ENCODE data around the gene RBM33. TPM values are rescaled to one million over a fixed set of nuclear protein-coding genes. Genes with fewer than 3 reads are reported as not detected.

RBM33 gene
- total RNA-seq, 2 experiments from 2014 or later = 75.6 to 102 TPM

GRCh38 chr7:155637155-155637554 lies 7.3 kb upstream of the RBM33 start:
- H3K9me3 Mint-ChIP-seq (ENCODE audit: low read depth) = peaks cover 20% of the 10 kb centered on the region
- no peak overlapping the region for H3K27ac Mint-ChIP-seq
- DNase-seq (no peak), ATAC-seq (no peak)
- no peaks in the 10 kb centered on the region for H3K4me1 Mint-ChIP-seq
- peaks cover 33% of the 10 kb centered on the region for H3K27me3 Mint-ChIP-seq
- H3K4me3 Mint-ChIP-seq = no peak overlapping the region
- peaks cover 30% of the 10 kb centered on the region for H3K36me3 Mint-ChIP-seq
- CTCF ChIA-PET = interaction anchor here (1.8 kb wide), 1 partner anchor 38 kb away, joined by 6 read pairs; no protein-coding TSS in a partner anchor

GRCh38 chr7:155638366-155638765 lies 6.1 kb upstream of the RBM33 start:
- H3K27me3 Mint-ChIP-seq = peaks cover 24% of the 10 kb centered on the region
- DNase-seq (no peak), ATAC-seq (no peak)
- H3K4me1 Mint-ChIP-seq = peaks cover 2% of the 10 kb centered on the region
- H3K9me3 Mint-ChIP-seq (ENCODE audit: low read depth) = peaks cover 19% of the 10 kb centered on the region
- no peak overlapping the region for H3K4me3 Mint-ChIP-seq
- peaks cover 37% of the 10 kb centered on the region for H3K36me3 Mint-ChIP-seq
- H3K27ac Mint-ChIP-seq = no peak overlapping the region
- CTCF ChIA-PET = interaction anchor here (1.8 kb wide), 1 partner anchor 40 kb away, joined by 6 read pairs; no protein-coding TSS in a partner anchor

- Mint-ChIP-seq H3K27me3 (peaks cover 21% of the 10 kb centered on the region), H3K27ac (no peak overlapping the region), H3K9me3 (ENCODE audit: low read depth) (peaks cover 19% of the 10 kb centered on the region), H3K36me3 (peaks cover 45% of the 10 kb centered on the region), H3K4me3 (no peak overlapping the region), H3K4me1 (peaks cover 7% of the 10 kb centered on the region)
- CTCF ChIA-PET = interaction anchor here (1.5 kb wide), 1 partner anchor 41 kb away, joined by 5 read pairs; no protein-coding TSS in a partner anchor
- no peak for DNase-seq
- ATAC-seq = no peak
Measured at GRCh38 chr7:155639958-155640520, 4.4 kb upstream of the RBM33 start.

- H3K4me1 Mint-ChIP-seq = peaks cover 11% of the 10 kb centered on the region
- DNase-seq = no peak
- peaks cover 20% of the 10 kb centered on the region for H3K27me3 Mint-ChIP-seq
- peaks cover 45% of the 10 kb centered on the region for H3K36me3 Mint-ChIP-seq
- no peak overlapping the region for H3K4me3 Mint-ChIP-seq
- no peak overlapping the region for H3K27ac Mint-ChIP-seq
- ATAC-seq = no peak
- peaks cover 18% of the 10 kb centered on the region for H3K9me3 Mint-ChIP-seq (ENCODE audit: low read depth)
- CTCF ChIA-PET = no interaction called here
Measured at GRCh38 chr7:155640629-155641028, 3.8 kb upstream of the RBM33 start.

GRCh38 chr7:155643804-155644177 lies 670 bp upstream of the RBM33 start:
- H3K27me3 Mint-ChIP-seq = no peaks in the 10 kb centered on the region
- peak overlapping the region; percentile 86 for H3K4me3 Mint-ChIP-seq
- H3K9me3 Mint-ChIP-seq (ENCODE audit: low read depth) = peaks cover 8% of the 10 kb centered on the region
- peak overlapping the region; percentile 98 for H3K27ac Mint-ChIP-seq
- H3K36me3 Mint-ChIP-seq = peaks cover 68% of the 10 kb centered on the region
- peaks cover 39% of the 10 kb centered on the region for H3K4me1 Mint-ChIP-seq
- CTCF ChIA-PET = interaction anchor here (1.1 to 1.6 kb wide), 5 partner anchors 38 to 125 kb away, joined by 3 to 16 read pairs (median 4); no protein-coding TSS in a partner anchor
- DNase-seq (no peak), ATAC-seq (peak; percentile 0)

GRCh38 chr7:155644971-155645509 lies 579 bp downstream of the RBM33 start:
- H3K4me3 Mint-ChIP-seq = peak overlapping the region; percentile 86
- CTCF ChIA-PET = interaction anchor here (0.9 to 1.6 kb wide), 5 partner anchors 25 to 123 kb away, joined by 3 to 16 read pairs (median 4); no protein-coding TSS in a partner anchor
- peaks cover 72% of the 10 kb centered on the region for H3K36me3 Mint-ChIP-seq
- H3K4me1 Mint-ChIP-seq = peaks cover 48% of the 10 kb centered on the region
- ATAC-seq (peak; percentile 46), DNase-seq (peak; percentile 64)
- H3K27me3 Mint-ChIP-seq = no peaks in the 10 kb centered on the region
- H3K27ac Mint-ChIP-seq = peak overlapping the region; percentile 98
- H3K9me3 Mint-ChIP-seq (ENCODE audit: low read depth) = peaks cover 9% of the 10 kb centered on the region

GRCh38 chr7:155645662-155646061 lies 1.2 kb downstream of the RBM33 start:
- Mint-ChIP-seq H3K36me3 (peaks cover 71% of the 10 kb centered on the region), H3K27me3 (no peaks in the 10 kb centered on the region), H3K4me3 (peak overlapping the region; percentile 86), H3K9me3 (ENCODE audit: low read depth) (peaks cover 9% of the 10 kb centered on the region), H3K27ac (peak overlapping the region; percentile 98), H3K4me1 (peaks cover 49% of the 10 kb centered on the region)
- ATAC-seq (no peak), DNase-seq (no peak)
- CTCF ChIA-PET = no interaction called here

- no peak overlapping the region for H3K27ac Mint-ChIP-seq
- CTCF ChIA-PET = no interaction called here
Measured at GRCh38 chr7:155646669-155647068, 2.2 kb downstream of the RBM33 start.

GRCh38 chr7:155647302-155647701 lies 2.8 kb downstream of the RBM33 start:
- peaks cover 61% of the 10 kb centered on the region for H3K36me3 Mint-ChIP-seq
- DNase-seq (no peak), ATAC-seq (no peak)
- H3K27ac Mint-ChIP-seq = no peak overlapping the region
- CTCF ChIA-PET = no interaction called here
- H3K4me3 Mint-ChIP-seq = no peak overlapping the region
- no peaks in the 10 kb centered on the region for H3K27me3 Mint-ChIP-seq
- H3K9me3 Mint-ChIP-seq (ENCODE audit: low read depth) = peaks cover 9% of the 10 kb centered on the region
- peaks cover 54% of the 10 kb centered on the region for H3K4me1 Mint-ChIP-seq

More at GRCh38 chr7:155646669-155647068, 2.2 kb downstream of the RBM33 start:
- H3K4me1 Mint-ChIP-seq = peaks cover 52% of the 10 kb centered on the region
- ATAC-seq (no peak), DNase-seq (no peak)
- no peaks in the 10 kb centered on the region for H3K27me3 Mint-ChIP-seq
- H3K4me3 Mint-ChIP-seq = peak overlapping the region; percentile 86
- peaks cover 9% of the 10 kb centered on the region for H3K9me3 Mint-ChIP-seq (ENCODE audit: low read depth)
- H3K36me3 Mint-ChIP-seq = peaks cover 68% of the 10 kb centered on the region

- Mint-ChIP-seq H3K27ac (no peak overlapping the region), H3K27me3 (no peaks in the 10 kb centered on the region), H3K36me3 (peaks cover 61% of the 10 kb centered on the region), H3K4me3 (no peak overlapping the region), H3K9me3 (ENCODE audit: low read depth) (peaks cover 9% of the 10 kb centered on the region), H3K4me1 (peaks cover 58% of the 10 kb centered on the region)
- CTCF ChIA-PET = no interaction called here
- DNase-seq (no peak), ATAC-seq (no peak)
Measured at GRCh38 chr7:155647734-155648133, 3.3 kb downstream of the RBM33 start.

- no peak for DNase-seq
Measured at GRCh38 chr7:155648752-155649339, 4.4 kb downstream of the RBM33 start.

GRCh38 chr7:155649588-155649987 lies 5.1 kb downstream of the RBM33 start:
- H3K36me3 Mint-ChIP-seq = peaks cover 53% of the 10 kb centered on the region
- H3K4me1 Mint-ChIP-seq = peaks cover 60% of the 10 kb centered on the region
- CTCF ChIA-PET = no interaction called here
- H3K27me3 Mint-ChIP-seq = no peaks in the 10 kb centered on the region
- DNase-seq = no peak
- H3K4me3 Mint-ChIP-seq = no peak overlapping the region
- H3K27ac Mint-ChIP-seq = peak overlapping the region; percentile 3
- peaks cover 9% of the 10 kb centered on the region for H3K9me3 Mint-ChIP-seq (ENCODE audit: low read depth)
- ATAC-seq = no peak

More at GRCh38 chr7:155648752-155649339, 4.4 kb downstream of the RBM33 start:
- Mint-ChIP-seq H3K36me3 (peaks cover 55% of the 10 kb centered on the region), H3K9me3 (ENCODE audit: low read depth) (peaks cover 9% of the 10 kb centered on the region), H3K27ac (no peak overlapping the region), H3K4me1 (peaks cover 56% of the 10 kb centered on the region), H3K4me3 (no peak overlapping the region), H3K27me3 (no peaks in the 10 kb centered on the region)
- CTCF ChIA-PET = interaction anchor here (1.4 kb wide), 1 partner anchor 50 kb away, joined by 4 read pairs; no protein-coding TSS in a partner anchor
- no peak for ATAC-seq

GRCh38 chr7:155652156-155653114 lies 8.0 kb downstream of the RBM33 start:
- CTCF ChIA-PET = interaction anchor here (1.5 kb wide), 1 partner anchor 54 kb away, joined by 3 read pairs; no protein-coding TSS in a partner anchor
- H3K9me3 Mint-ChIP-seq (ENCODE audit: low read depth) = peaks cover 9% of the 10 kb centered on the region
- no peaks in the 10 kb centered on the region for H3K27me3 Mint-ChIP-seq
- H3K4me1 Mint-ChIP-seq = peaks cover 48% of the 10 kb centered on the region
- ATAC-seq (no peak), DNase-seq (no peak)
- no peak overlapping the region for H3K27ac Mint-ChIP-seq
- no peak overlapping the region for H3K4me3 Mint-ChIP-seq
- peaks cover 41% of the 10 kb centered on the region for H3K36me3 Mint-ChIP-seq
